Activated T-cell treated with anti-CD3 and anti-CD28 coated beads, Interleukin-2, amount 50 U/mL, for 4 hours (primary cell): Measurements from ENCODE around the gene DLGAP1. TPM values are rescaled to one million over a fixed set of nuclear protein-coding genes. Genes with fewer than 3 reads are reported as not detected.

Experiments
- ATAC-seq, 2 donors: fragments of 200-7000 bp; cut with Tn5 transposase; one replicate each; pipeline ENCODE4 v1.10.0; 2021
- DNase-seq: peaks from one replicate; pipeline ENCODE4 v3.0.0-alpha.2; 2020
- H3K27me3 Mint-ChIP-seq: one replicate; pipeline ENCODE4 v1.8.0; 2021; ENCODE audit warnings: low read depth, mixed read lengths
- H3K36me3 Mint-ChIP-seq: one replicate; pipeline ENCODE4 v1.8.0; 2022; ENCODE audit warnings: mixed read lengths; ENCODE audit not compliant: insufficient read depth
- H3K4me1 Mint-ChIP-seq: one replicate; pipeline ENCODE4 v1.8.0; 2021; ENCODE audit warnings: low read depth, mixed read lengths
- H3K4me3 Mint-ChIP-seq: one replicate; pipeline ENCODE4 v1.8.0; 2021; ENCODE audit warnings: mild to moderate bottlenecking, moderate library complexity, mixed read lengths
- H3K9me3 Mint-ChIP-seq: one replicate; pipeline ENCODE4 v1.8.0; 2021; ENCODE audit warnings: mixed read lengths
- total RNA-seq, 3 donors: library from RNA; stranded (reverse); gene quantifications; one replicate each; pipeline ENCODE4 v1.2.1, GENCODE V29; 2021

Gene DLGAP1
- total RNA-seq, 3 donors from 2014 or later, result 0.16 TPM; not detected in 2

DNA sequence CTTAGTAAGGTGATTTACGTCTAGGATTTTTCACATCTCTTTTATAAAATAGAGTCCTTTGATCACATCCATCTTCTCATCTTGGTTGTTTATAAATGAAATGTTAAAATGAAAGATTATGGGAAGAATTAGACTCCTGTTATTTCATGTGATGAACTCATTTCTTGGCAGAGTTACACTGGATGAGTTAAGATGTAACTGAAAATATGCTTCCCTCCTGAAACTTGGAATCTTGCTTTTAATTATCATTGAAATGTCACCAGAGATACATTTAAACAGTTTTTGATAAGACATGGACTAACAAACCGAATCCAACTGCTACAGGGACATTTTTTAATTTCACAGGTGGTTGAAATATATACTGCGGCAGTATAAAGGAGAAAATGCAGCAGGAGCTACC, 274.0 kb downstream of the DLGAP1 start:
- H3K36me3 Mint-ChIP-seq, result no peaks in the 10 kb centered on the region
- H3K4me1 Mint-ChIP-seq, result no peaks in the 10 kb centered on the region
- no peak for DNase-seq
- H3K27me3 Mint-ChIP-seq, result no peaks in the 10 kb centered on the region
- H3K4me3 Mint-ChIP-seq, result no peak overlapping the region
- no peak for ATAC-seq
- peaks cover 5% of the 10 kb centered on the region for H3K9me3 Mint-ChIP-seq

GRCh38 chr18:4172196-4173100, 282.7 kb downstream of the DLGAP1 start:
- Mint-ChIP-seq H3K36me3 (no peaks in the 10 kb centered on the region), H3K27me3 (no peaks in the 10 kb centered on the region), H3K4me3 (no peak overlapping the region), H3K4me1 (no peaks in the 10 kb centered on the region), H3K9me3 (peaks cover 14% of the 10 kb centered on the region)
- DNase-seq (no peak), ATAC-seq (no peak)

GRCh38 chr18:4157352-4157751, 297.8 kb downstream of the DLGAP1 start:
- H3K4me3 Mint-ChIP-seq, result no peak overlapping the region
- H3K4me1 Mint-ChIP-seq, result no peaks in the 10 kb centered on the region
- H3K9me3 Mint-ChIP-seq, result no peaks in the 10 kb centered on the region
- no peaks in the 10 kb centered on the region for H3K27me3 Mint-ChIP-seq
- H3K36me3 Mint-ChIP-seq, result no peaks in the 10 kb centered on the region
- DNase-seq, result no peak
- no peak for ATAC-seq

DNA sequence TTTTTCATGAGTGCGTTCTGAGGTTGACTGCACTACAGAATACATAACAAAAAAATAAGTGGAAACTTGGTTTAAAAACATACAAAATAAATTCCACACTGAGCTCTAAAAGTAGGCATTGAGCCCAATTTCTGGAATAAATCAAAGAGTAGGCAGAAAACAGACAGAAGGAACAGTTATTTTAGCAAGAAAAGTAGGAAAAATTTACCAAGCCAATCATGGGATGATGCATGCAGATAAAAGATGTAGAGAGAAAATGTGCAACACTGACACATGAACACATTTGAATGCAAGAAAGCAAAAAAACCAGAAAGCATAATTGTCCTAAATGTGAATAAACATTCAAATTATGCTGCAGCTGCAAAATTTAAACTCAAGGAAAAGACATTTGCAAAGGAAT, 308.3 kb downstream of the DLGAP1 start:
- Mint-ChIP-seq H3K9me3 (peaks cover 2% of the 10 kb centered on the region), H3K36me3 (no peaks in the 10 kb centered on the region), H3K27me3 (peaks cover 1% of the 10 kb centered on the region), H3K4me3 (no peak overlapping the region), H3K4me1 (no peaks in the 10 kb centered on the region)
- ATAC-seq (no peak), DNase-seq (no peak)

GRCh38 chr18:4144201-4144600, 310.9 kb downstream of the DLGAP1 start:
- Mint-ChIP-seq H3K36me3 (no peaks in the 10 kb centered on the region), H3K4me3 (no peak overlapping the region), H3K4me1 (no peaks in the 10 kb centered on the region), H3K9me3 (peaks cover 5% of the 10 kb centered on the region), H3K27me3 (peaks cover 1% of the 10 kb centered on the region)
- ATAC-seq, result no peak
- no peak for DNase-seq

DNA sequence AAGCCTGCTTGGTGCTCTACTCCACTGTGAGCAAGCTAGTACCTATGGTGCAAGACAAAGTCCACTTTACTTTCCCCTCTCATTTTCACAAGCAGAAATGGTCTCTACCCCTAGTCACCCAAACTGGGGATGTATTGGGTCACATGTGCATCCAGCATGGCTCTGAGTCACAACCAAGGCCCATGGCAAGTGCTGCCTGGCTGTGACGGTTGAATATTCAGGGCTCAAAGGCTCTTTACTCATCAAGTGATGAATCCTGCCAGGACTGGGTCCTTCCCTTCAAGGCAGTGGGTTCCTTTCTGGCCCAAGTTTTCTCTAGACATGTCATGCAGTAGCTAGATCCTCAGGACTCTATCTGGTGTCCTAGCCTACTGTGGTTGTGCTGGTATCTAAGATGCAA, 311.5 kb downstream of the DLGAP1 start:
- H3K9me3 Mint-ChIP-seq, result peaks cover 5% of the 10 kb centered on the region
- ATAC-seq, result no peak
- DNase-seq, result no peak
- H3K27me3 Mint-ChIP-seq, result peaks cover 1% of the 10 kb centered on the region
- H3K4me3 Mint-ChIP-seq, result no peak overlapping the region
- H3K4me1 Mint-ChIP-seq, result no peaks in the 10 kb centered on the region
- no peaks in the 10 kb centered on the region for H3K36me3 Mint-ChIP-seq

DNA sequence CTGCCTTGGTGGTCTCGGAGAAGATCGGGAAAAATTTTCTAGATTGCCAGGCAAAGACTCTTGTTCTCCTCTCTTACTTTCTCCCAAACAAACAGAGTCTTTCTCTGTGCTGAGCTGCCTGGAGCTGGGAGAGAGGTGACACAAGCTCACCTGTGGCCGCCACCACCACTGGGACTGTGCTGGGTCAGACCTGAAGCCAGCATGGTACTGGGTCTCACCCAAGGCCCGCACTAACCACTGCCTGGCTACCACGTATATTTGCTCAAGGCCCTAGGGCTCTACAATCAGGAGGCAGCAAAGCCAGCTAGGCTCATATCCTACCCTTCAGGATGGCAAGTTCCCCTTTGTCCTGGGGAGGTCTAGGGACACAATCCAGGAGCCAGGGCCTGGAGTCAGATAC, 312.2 kb downstream of the DLGAP1 start:
- ATAC-seq, result no peak
- Mint-ChIP-seq H3K4me1 (no peaks in the 10 kb centered on the region), H3K4me3 (no peak overlapping the region), H3K27me3 (peaks cover 1% of the 10 kb centered on the region), H3K9me3 (peaks cover 5% of the 10 kb centered on the region), H3K36me3 (no peaks in the 10 kb centered on the region)
- no peak for DNase-seq

DNA sequence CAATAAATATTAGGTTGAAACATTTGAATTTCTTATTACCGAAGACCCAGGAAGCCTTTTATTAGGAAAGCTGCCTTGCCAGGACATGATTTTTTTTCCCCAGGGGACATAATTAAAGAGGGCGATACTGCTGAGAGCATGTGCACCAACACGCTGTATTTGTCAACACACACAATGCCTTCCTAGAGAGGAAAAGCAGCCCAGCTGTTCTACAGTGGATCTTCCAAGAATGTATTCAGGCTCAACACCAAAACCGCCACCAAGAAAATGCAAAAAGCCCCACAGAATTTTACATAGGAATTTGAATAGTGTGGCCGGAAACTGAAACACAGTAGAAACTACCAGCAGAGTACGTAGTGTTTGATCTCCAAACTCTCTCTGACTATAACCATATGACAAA, 320.4 kb downstream of the DLGAP1 start:
- Mint-ChIP-seq H3K9me3 (no peaks in the 10 kb centered on the region), H3K27me3 (no peaks in the 10 kb centered on the region), H3K4me1 (no peaks in the 10 kb centered on the region), H3K4me3 (no peak overlapping the region), H3K36me3 (no peaks in the 10 kb centered on the region)
- ATAC-seq (no peak), DNase-seq (no peak)

DNA sequence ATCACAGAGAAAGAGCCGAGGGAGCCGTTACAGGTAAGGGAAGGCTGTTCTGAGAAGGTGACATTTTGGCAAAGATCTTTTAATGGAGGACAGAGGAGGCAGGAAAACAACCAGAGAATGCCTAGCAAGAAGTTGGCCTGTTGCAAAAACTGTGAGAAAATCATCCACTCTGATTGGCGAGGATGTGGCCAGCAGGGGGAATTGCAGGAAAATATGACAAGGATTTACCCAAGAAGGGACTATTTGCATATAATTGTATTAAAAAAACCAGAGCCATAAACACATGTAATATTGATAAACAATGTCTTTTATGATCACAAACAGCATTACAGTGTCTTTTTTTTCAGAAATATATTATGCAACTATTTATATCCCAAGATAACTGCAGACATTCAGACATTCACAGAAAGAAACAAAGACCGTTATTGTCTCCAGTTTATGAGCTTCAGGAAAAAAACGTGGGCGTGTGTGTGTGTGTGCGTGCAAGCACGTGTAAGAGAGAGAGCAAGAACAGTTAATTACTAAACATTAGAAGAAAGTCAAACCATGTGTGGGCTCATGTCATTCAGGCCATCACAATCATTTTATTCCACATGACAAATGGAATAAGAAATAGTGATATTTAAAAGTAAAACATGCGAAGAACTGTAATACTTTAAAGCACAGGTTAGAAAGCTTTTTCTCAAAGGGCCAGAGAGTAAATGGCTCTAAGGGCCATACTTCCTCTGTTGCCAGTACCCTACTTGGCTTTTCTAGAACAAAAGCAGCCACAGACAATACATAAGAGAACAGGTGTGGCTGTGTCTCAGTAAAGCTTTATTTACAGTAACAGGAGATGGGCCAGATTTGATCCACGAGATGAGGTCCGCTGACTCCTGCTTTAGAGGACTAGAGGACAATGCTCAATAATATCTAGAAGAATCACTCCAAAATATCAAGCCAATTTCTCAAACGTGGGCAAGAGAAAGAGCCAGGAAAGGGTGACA, 324.1 kb downstream of the DLGAP1 start:
- no peak overlapping the region for H3K4me3 Mint-ChIP-seq
- ATAC-seq (no peak), DNase-seq (no peak)
- no peaks in the 10 kb centered on the region for H3K4me1 Mint-ChIP-seq
- no peaks in the 10 kb centered on the region for H3K36me3 Mint-ChIP-seq
- no peaks in the 10 kb centered on the region for H3K9me3 Mint-ChIP-seq
- H3K27me3 Mint-ChIP-seq, result no peaks in the 10 kb centered on the region

- Mint-ChIP-seq H3K4me1 (no peaks in the 10 kb centered on the region), H3K9me3 (no peaks in the 10 kb centered on the region), H3K4me3 (no peak overlapping the region), H3K36me3 (no peaks in the 10 kb centered on the region), H3K27me3 (no peaks in the 10 kb centered on the region)
- ATAC-seq (no peak), DNase-seq (no peak)
These were observed 328.2 kb downstream of the DLGAP1 start for GRCh38 chr18:4126939-4127338.

DNA sequence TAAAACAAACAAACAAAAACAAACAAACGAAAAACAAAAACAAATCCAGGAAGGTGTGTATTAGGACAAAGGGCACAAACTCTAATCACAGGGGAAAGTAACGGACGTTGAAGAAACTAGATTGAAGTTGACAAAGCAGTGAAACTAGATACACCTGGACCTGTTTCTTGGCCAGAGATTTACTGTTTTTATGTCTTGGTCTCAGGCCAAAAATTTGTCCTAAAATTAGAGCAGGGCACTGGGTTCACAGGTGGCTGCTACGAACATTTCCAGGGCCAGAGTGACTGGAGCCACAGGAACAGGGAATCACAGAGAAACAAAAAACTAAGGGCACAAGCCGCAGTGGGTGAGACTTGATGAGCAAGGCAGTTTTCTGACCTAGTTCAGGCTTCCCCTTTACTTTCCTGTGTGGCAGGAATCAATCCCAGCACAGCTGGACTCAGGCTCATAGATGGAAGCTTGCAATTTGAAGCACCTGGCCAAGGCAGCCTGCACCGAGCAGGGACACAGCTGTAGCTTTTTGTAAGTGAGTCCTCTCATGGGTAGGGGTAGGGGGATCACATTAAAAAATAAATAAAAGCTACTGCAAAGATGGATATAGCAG, 329.4 kb downstream of the DLGAP1 start:
- ATAC-seq (no peak), DNase-seq (no peak)
- H3K27me3 Mint-ChIP-seq, result peaks cover 7% of the 10 kb centered on the region
- H3K9me3 Mint-ChIP-seq, result no peaks in the 10 kb centered on the region
- H3K36me3 Mint-ChIP-seq, result no peaks in the 10 kb centered on the region
- no peak overlapping the region for H3K4me3 Mint-ChIP-seq
- H3K4me1 Mint-ChIP-seq, result no peaks in the 10 kb centered on the region

GRCh38 chr18:4125224-4125623, 329.9 kb downstream of the DLGAP1 start:
- Mint-ChIP-seq H3K9me3 (no peaks in the 10 kb centered on the region), H3K36me3 (no peaks in the 10 kb centered on the region), H3K27me3 (peaks cover 8% of the 10 kb centered on the region), H3K4me3 (no peak overlapping the region), H3K4me1 (no peaks in the 10 kb centered on the region)
- ATAC-seq (no peak), DNase-seq (no peak)

DNA sequence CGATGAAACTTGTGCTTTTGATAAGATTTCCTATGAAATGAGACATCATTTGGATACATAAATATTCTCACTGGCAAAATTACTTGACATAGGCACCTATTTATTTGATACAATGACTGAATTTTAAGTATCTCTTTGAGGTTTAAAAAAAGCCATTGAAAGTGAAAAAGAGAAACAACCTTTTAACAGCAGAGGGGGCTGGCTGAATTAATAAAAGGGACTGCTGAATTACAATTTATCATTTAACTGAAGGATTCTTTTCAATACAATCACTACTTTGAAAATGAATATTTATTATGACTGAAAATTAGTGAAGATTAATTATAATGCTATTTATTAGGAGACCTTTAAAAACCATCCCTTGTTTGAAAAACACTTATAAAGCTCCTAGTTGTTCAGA, 335.3 kb downstream of the DLGAP1 start:
- Mint-ChIP-seq H3K36me3 (no peaks in the 10 kb centered on the region), H3K27me3 (peaks cover 21% of the 10 kb centered on the region), H3K9me3 (no peaks in the 10 kb centered on the region), H3K4me1 (no peaks in the 10 kb centered on the region), H3K4me3 (no peak overlapping the region)
- ATAC-seq, result no peak
- no peak for DNase-seq

DNA sequence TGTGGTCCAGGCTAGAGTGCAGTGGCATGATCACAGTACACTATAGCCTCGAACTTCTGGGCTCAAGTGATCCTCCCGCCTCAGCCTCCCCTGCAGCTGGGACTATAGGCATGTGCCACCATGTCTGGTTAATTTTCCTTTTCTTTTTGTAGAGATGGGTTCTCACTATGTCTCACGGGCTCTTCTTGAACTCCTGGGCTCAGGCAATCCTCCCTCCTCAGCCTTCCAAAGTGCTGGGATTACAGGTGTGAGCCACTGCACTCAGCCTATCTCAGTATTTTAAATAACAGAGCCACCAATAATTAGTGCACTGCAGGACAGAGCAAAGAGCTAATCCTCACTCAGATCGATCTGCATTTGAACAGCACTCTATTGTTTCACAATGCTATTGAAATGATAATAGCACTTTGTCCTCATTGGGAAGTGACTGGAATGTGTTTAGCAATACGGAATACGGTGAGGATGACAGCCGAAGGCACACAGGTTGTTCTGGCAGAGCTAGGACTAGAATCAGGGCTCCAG, 335.9 kb downstream of the DLGAP1 start:
- Mint-ChIP-seq H3K27me3 (peaks cover 21% of the 10 kb centered on the region), H3K4me3 (no peak overlapping the region), H3K9me3 (no peaks in the 10 kb centered on the region), H3K4me1 (no peaks in the 10 kb centered on the region), H3K36me3 (no peaks in the 10 kb centered on the region)
- DNase-seq, result no peak
- no peak for ATAC-seq
